Measurements from ENCODE around the gene RNASE11. TPM values are rescaled to one million over a fixed set of nuclear protein-coding genes. Genes with fewer than 3 reads are reported as not detected.
A peak's percentile ranks its signal among the peaks of the same experiment; 100 is the strongest.

RNASE11 gene
- polyA plus RNA-seq, 1 of the 3 experiments (the other 2 are of a cell fraction): not detected

GRCh38 chr14:20613094-20614037, 25.6 kb upstream of the RNASE11 start (continued):
- no peak for TF ChIP-seq REST (IDR thresholded peaks at IDR 0.05; ENCODE audit: low read depth, low read length)
- TF ChIP-seq MEF2A (IDR thresholded peaks at IDR 0.05; ENCODE audit: borderline replicate concordance, low read depth): no peak
- peak; percentile 49 for TF ChIP-seq FOSL2 (IDR thresholded peaks at IDR 0.05; ENCODE audit: borderline replicate concordance, low read depth)
- peak; percentile 91 for TF ChIP-seq MAX (IDR thresholded peaks at IDR 0.05; ENCODE audit: low read depth)

- Histone ChIP-seq H3K4me3 (ENCODE audit: low read depth in 2 of 2, low read length in 1 of 2) (no peak overlapping the region), H2AFZ (ENCODE audit: low read depth) (no peak overlapping the region), H3K9ac (no peak overlapping the region), H3K9me2 (no peaks in the 10 kb centered on the region), H3K4me1 (ENCODE audit: control insufficient read depth in 1 of 2, insufficient read depth in 2 of 2, low read depth in 1 of 2, low read length in 1 of 2) (no peaks in the 10 kb centered on the region; a peak in 2 of 4 replicates), H3K27ac (ENCODE audit: low read depth in 2 of 2, low read length in 1 of 2) (no peak overlapping the region), H3K27me3 (ENCODE audit: insufficient read depth) (no peaks in the 10 kb centered on the region), H4K20me1 (ENCODE audit: insufficient read depth) (peaks cover 6% of the 10 kb centered on the region), H3K4me2 (peak overlapping the region; percentile 35; the same call in 1 of the 2 replicates), H3F3A (replicated peaks; ENCODE audit: insufficient read depth) (peaks cover 36% of the 10 kb centered on the region), H3K79me2 (ENCODE audit: insufficient read depth) (no peaks in the 10 kb centered on the region), H3K36me3 (replicated peaks in 1 of 2; ENCODE audit: control insufficient read depth in 1 of 2, insufficient read depth in 2 of 2, low read length in 1 of 2) (no peaks in the 10 kb centered on the region), H3K9me3 (no peaks in the 10 kb centered on the region)
- DNase-seq: no peak
- ChIA-PET POLR2A (no interaction called here), CTCF (interaction anchor here (0.9 to 3.1 kb wide), 6 partner anchors 10 to 359 kb away, joined by 4 to 24 read pairs (median 7); partner anchors contain the start of gene RNASE4)
- 15% methylated on average over 5 of the region's 5 CpGs for WGBS (ENCODE audit: low lambda C conversion rate)
- TF ChIP-seq FOXJ3 (CRISPR knock-in tag; IDR thresholded peaks at IDR 0.05) (no peak), REST (IDR thresholded peaks at IDR 0.05; ENCODE audit: low read depth, low read length) (no peak), FOXM1 (IDR thresholded peaks at IDR 0.05; ENCODE audit: low read depth) (no peak), MXI1 (IDR thresholded peaks at IDR 0.05; ENCODE audit: low read depth, low read length) (no peak), USF1 (IDR thresholded peaks at IDR 0.05; ENCODE audit: borderline replicate concordance, low read depth) (no peak), NFIC (IDR thresholded peaks at IDR 0.05; ENCODE audit: borderline replicate concordance) (no peak), ELF1 (IDR thresholded peaks at IDR 0.05) (no peak), EZH2phosphoT487 (IDR thresholded peaks at IDR 0.05; ENCODE audit: borderline replicate concordance, low read depth) (no peak), USF2 (IDR thresholded peaks at IDR 0.05; ENCODE audit: borderline replicate concordance, low read depth, low read length) (no peak), SIN3A (IDR thresholded peaks at IDR 0.05; ENCODE audit: borderline replicate concordance, low read depth, low read length) (no peak), IRF3 (IDR thresholded peaks at IDR 0.05; ENCODE audit: low read depth, low read length) (no peak), POLR2AphosphoS5 (IDR thresholded peaks at IDR 0.05; ENCODE audit: low read depth, low read length) (no peak), FOSL2 (IDR thresholded peaks at IDR 0.05; ENCODE audit: borderline replicate concordance, low read depth) (no peak)
Observed at GRCh38 chr14:20612403-20612802, 24.6 kb upstream of the RNASE11 start.

Data from SK-N-SH (cell line).